ENCODE results near the gene GPC1.

The GPC1 gene

GRCh38 chr2:240397924-240398645 lies 37.4 kb upstream of the GPC1 start:
- no peak for DNase-seq

- no peak for DNase-seq
Observed at GRCh38 chr2:240398661-240399267, 36.7 kb upstream of the GPC1 start.

- no peak for DNase-seq
Observed at GRCh38 chr2:240399419-240400324, 35.8 kb upstream of the GPC1 start.

GRCh38 chr2:240400371-240401161 lies 34.9 kb upstream of the GPC1 start:
- no peak for DNase-seq

- no peak for DNase-seq
Observed at GRCh38 chr2:240401308-240401707, 34.2 kb upstream of the GPC1 start.

- no peak for DNase-seq
Observed at GRCh38 chr2:240401781-240402551, 33.5 kb upstream of the GPC1 start.

- no peak for DNase-seq
Observed at GRCh38 chr2:240402566-240403272, 32.7 kb upstream of the GPC1 start.

GRCh38 chr2:240403396-240404104 lies 31.9 kb upstream of the GPC1 start:
- no peak for DNase-seq

GRCh38 chr2:240404174-240404852 lies 31.1 kb upstream of the GPC1 start:
- no peak for DNase-seq

- no peak for DNase-seq
Observed at GRCh38 chr2:240405133-240405532, 30.3 kb upstream of the GPC1 start.

GRCh38 chr2:240405684-240406313 lies 29.7 kb upstream of the GPC1 start:
- no peak for DNase-seq

GRCh38 chr2:240407090-240407489 lies 28.4 kb upstream of the GPC1 start:
- no peak for DNase-seq

- no peak for DNase-seq
Observed at GRCh38 chr2:240410004-240410403, 25.5 kb upstream of the GPC1 start.

- DNase-seq, result no peak
Observed at GRCh38 chr2:240410808-240411207, 24.7 kb upstream of the GPC1 start.

- no peak for DNase-seq
Observed at GRCh38 chr2:240411261-240412160, 24.0 kb upstream of the GPC1 start.

- no peak for DNase-seq
Observed at GRCh38 chr2:240412211-240412861, 23.1 kb upstream of the GPC1 start.

- no peak for DNase-seq
Observed at GRCh38 chr2:240412975-240413812, 22.3 kb upstream of the GPC1 start.
